BJ (cell line): ENCODE results near the gene PCMTD2. TPM values are rescaled to one million over a fixed set of nuclear protein-coding genes. Genes with fewer than 3 reads are reported as not detected.
"Not testable (repeated sequence)": the region's sequence is repeated elsewhere in the genome, so short reads cannot be mapped to it uniquely, and the experiment has no call there.

Source experiments
- CTCF ChIA-PET: fragments of 350-600 bp; formaldehyde crosslinking; extraction: SDS; loops from one replicate; lab custom pipeline; 2021; ENCODE audit warnings: antibody characterized with exemption, inconsistent platforms; lab: Yijun Ruan, JAX
- POLR2A ChIA-PET: fragments of 300-600 bp; sonication (Branson Sonifier 250); formaldehyde crosslinking; extraction: SDS; loops from one replicate; lab custom pipeline; 2021; ENCODE audit warnings: antibody characterized with exemption; lab: Charles Lee
- DNase-seq: peaks from one replicate; pipeline ENCODE4 v3.0.0-alpha.2; 2011; ENCODE audit warnings: low read depth
- H3K27me3 ChIP-seq: 2 replicates; pipeline ENCODE4 v1.6.0; 2011; ENCODE audit warnings: low read length; ENCODE audit not compliant: control insufficient read depth, insufficient read depth
- H3K36me3 ChIP-seq: 2 replicates; pipeline ENCODE4 v1.5.1; 2011; ENCODE audit warnings: low read length; ENCODE audit not compliant: control insufficient read depth, insufficient read depth
- H3K4me3 ChIP-seq: 2 replicates; pipeline ENCODE4 v1.5.1; 2011; ENCODE audit warnings: low read depth, mild to moderate bottlenecking, control low read depth, low read length
- polyA plus RNA-seq: library from polyadenylated mRNA; depleted of rRNA; stranded (reverse); fragments of >200 nt; gene quantifications from 2 replicates; pipeline ENCODE4 v1.2.3, GENCODE V29; 2011
- TF ChIP-seq, protein P1 (sequence below): IDR thresholded peaks from 2 replicates; pipeline ENCODE4 v1.5.1; 2011; ENCODE audit warnings: low read depth, mild to moderate bottlenecking, control low read depth, inconsistent platforms, low read length, moderate library complexity; ENCODE audit not compliant: insufficient read depth

Gene PCMTD2
- polyA plus RNA-seq, 1 experiment = 34.4 TPM

DNA sequence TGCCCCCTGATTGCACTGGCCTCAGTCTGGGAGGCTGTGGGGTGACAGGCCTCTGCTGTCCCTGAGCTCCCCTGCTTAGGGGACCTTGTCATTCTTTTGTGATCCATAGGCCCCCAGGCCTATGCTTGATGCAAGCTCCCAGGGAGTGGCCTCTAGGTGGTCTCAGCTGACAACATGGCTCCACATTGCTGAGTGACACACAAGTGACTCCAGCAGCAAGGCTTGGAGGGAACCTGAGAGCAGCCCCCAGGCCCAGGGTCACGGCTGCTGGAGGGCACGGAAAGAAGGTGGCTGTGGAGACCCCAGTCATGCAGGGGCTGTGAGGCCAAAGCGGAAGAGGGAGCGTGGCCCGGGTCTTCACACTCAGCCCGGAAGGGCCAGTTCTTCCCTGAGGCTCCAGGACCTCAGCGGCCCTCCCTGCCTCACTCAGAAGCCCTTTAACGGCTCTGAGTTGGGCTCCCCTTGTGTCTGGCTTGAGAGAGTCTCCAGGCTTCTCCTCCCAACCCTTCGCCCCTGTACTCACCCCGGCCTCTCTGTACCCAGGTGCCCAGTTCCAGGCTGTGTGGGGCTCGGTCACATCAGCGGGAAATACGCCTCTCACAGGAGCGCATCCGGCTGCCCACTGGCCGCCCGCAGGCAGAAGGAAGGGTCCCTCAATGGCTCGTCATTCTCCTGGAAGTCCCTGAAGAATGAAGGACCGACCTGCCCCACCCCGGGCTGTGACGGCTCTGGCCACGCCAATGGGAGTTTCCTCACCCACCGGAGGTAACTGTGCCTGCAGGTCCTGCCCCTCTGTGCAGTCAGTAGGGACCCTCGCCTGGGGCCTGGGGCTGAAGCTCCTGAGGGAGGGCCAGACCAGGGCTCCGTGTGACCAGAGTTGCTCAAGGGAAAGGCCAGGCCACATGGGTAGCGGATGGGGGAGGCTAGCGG, 23.7 kb upstream of the PCMTD2 start:
- Histone ChIP-seq H3K36me3 (no peaks in the 10 kb centered on the region), H3K4me3 (no peak overlapping the region), H3K27me3 (peaks cover 5% of the 10 kb centered on the region)
- TF ChIP-seq, protein P1, sequence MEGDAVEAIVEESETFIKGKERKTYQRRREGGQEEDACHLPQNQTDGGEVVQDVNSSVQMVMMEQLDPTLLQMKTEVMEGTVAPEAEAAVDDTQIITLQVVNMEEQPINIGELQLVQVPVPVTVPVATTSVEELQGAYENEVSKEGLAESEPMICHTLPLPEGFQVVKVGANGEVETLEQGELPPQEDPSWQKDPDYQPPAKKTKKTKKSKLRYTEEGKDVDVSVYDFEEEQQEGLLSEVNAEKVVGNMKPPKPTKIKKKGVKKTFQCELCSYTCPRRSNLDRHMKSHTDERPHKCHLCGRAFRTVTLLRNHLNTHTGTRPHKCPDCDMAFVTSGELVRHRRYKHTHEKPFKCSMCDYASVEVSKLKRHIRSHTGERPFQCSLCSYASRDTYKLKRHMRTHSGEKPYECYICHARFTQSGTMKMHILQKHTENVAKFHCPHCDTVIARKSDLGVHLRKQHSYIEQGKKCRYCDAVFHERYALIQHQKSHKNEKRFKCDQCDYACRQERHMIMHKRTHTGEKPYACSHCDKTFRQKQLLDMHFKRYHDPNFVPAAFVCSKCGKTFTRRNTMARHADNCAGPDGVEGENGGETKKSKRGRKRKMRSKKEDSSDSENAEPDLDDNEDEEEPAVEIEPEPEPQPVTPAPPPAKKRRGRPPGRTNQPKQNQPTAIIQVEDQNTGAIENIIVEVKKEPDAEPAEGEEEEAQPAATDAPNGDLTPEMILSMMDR = no peak
- CTCF ChIA-PET = no interaction called here
- POLR2A ChIA-PET = no interaction called here
- no peak for DNase-seq

DNA sequence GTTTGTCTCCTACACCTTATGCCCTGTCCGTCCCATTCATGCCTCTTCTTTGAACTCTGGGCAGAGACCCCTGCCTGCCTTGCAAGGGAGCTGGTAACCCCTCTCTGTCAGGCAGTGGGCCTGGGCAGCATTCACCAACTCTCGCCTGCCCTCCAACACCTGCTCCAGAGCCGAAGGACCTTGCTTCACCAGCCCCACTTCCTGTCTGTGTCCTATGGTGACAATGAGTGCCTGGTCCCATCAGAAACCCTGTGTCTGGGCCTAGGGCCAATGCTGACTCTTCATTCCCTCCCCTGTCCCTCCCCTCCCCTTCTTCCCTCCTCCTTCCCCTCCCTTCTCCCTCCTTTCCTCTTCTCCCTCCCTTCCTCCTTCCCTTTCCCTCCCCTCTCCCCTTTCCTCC, 22.8 kb upstream of the PCMTD2 start:
- CTCF ChIA-PET = no interaction called here
- no peak for DNase-seq
- POLR2A ChIA-PET = no interaction called here
- TF ChIP-seq, protein P1 = no peak
- Histone ChIP-seq H3K36me3 (no peaks in the 10 kb centered on the region), H3K27me3 (peaks cover 5% of the 10 kb centered on the region), H3K4me3 (no peak overlapping the region)

DNA sequence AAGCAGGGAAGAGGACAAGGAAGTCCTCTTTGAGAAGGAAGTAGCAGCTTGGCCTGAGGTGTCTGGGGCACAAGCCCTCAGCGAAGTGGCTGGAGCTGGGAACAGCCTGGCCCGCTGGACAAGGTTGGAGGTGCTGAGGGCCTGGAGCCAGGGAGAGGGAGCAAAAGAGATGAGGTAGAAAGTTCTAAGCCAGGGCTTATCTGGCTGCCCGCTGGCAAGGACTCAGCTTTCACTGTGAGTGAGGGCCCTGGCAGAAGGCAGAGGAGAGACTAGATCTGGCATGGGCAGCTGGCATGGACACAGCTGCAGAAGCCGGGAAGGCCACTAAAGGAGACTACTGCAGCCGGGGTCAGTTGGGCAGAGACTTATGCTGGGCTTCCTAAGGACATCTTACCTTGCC, 21.8 kb upstream of the PCMTD2 start:
- CTCF ChIA-PET = no interaction called here
- DNase-seq = no peak
- POLR2A ChIA-PET = no interaction called here

DNA sequence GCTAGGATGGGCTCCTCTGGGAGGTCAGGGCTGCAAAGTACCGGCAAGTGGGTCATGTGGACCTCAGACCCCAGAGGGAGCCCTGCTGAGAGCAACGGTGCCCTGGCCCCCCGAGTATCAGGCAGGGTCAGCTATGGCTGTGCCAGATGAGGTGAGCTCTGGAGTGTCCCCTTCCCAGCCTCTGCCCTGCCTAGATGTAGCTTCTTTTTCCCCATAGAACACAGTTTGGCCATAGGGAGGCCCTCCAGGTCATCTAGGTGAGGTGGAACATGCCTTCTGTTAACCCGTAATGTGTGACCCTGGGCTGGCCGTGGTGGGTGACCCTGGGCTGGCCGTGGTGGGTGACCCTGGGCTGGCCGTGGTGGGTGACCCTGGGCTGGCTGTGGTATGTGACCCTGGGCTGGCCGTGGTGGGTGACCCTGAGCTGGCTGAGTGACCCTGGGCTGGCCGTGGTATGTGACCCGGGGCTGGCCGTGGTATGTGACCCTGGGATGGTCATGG, 21.2 kb upstream of the PCMTD2 start:
- ChIA-PET CTCF (interaction anchor here (0.6 kb wide), 1 partner anchor 25 kb away, joined by 4 read pairs; no protein-coding TSS in a partner anchor), POLR2A (no interaction called here)
- H3K4me3 ChIP-seq = no peak overlapping the region
- peaks cover 2% of the 10 kb centered on the region; the same call in 1 of the 2 replicates for H3K27me3 ChIP-seq
- TF ChIP-seq, protein P1 = no peak
- no peak for DNase-seq
- H3K36me3 ChIP-seq = no peaks in the 10 kb centered on the region

More for the DNA sequence above, 21.8 kb upstream of the PCMTD2 start:
- TF ChIP-seq, protein P1 = no peak
- Histone ChIP-seq H3K36me3 (no peaks in the 10 kb centered on the region), H3K4me3 (no peak overlapping the region), H3K27me3 (peaks cover 3% of the 10 kb centered on the region)

DNA sequence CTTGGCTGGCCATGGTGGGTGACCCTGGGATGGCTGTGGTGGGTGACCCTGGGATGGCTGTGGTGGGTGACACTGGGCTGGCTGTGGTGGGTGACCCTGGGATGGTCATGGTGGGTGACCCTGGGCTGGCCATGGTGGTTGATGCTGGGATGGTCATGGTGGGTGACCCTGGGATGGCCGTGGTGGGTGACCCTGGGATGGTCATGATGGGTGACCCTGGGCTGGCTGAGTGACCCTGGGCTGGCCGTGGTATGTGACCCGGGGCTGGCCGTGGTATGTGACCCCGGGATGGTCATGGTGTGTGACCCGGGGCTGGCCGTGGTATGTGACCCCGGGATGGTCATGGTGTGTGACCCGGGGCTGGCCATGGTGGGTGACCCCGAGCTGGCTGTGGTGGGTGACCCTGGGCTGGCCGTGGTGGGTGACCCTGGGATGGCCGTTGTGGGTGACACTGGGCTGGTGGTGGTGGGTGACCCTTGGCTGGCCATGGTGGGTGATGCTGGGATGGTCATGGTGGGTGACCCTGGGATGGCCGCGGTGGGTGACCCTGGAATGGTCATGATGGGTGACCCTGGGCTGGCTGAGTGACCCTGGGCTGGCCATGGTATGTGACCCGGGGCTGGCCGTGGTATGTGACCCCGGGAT, 20.5 kb upstream of the PCMTD2 start:
- POLR2A ChIA-PET, DNase-seq: not testable (repeated sequence)
- CTCF ChIA-PET = interaction anchor here (0.6 kb wide), 1 partner anchor 24 kb away, joined by 4 read pairs; no protein-coding TSS in a partner anchor

More for the DNA sequence above, 20.5 kb upstream of the PCMTD2 start:
- not testable (repeated sequence) for H3K4me3 ChIP-seq, H3K36me3 ChIP-seq, H3K27me3 ChIP-seq
